ENCODE results near the gene RXRA.

GRCh38 chr9:134468358-134468757 is 142.1 kb downstream of the RXRA start:
- TF ChIP-seq CTCF (IDR thresholded peaks at IDR 0.05; ENCODE audit: borderline replicate concordance, extremely low read depth, low read length, poor library complexity, severe bottlenecking) = no peak
- no peak for TF ChIP-seq EZH2 (IDR thresholded peaks at IDR 0.05; ENCODE audit: borderline replicate concordance, low read depth, low read length, severe bottlenecking)
